Measurements from ENCODE around the gene TAF6L. TPM values are rescaled to one million over a fixed set of nuclear protein-coding genes. Genes with fewer than 3 reads are reported as not detected.

The TAF6L gene, protein sequence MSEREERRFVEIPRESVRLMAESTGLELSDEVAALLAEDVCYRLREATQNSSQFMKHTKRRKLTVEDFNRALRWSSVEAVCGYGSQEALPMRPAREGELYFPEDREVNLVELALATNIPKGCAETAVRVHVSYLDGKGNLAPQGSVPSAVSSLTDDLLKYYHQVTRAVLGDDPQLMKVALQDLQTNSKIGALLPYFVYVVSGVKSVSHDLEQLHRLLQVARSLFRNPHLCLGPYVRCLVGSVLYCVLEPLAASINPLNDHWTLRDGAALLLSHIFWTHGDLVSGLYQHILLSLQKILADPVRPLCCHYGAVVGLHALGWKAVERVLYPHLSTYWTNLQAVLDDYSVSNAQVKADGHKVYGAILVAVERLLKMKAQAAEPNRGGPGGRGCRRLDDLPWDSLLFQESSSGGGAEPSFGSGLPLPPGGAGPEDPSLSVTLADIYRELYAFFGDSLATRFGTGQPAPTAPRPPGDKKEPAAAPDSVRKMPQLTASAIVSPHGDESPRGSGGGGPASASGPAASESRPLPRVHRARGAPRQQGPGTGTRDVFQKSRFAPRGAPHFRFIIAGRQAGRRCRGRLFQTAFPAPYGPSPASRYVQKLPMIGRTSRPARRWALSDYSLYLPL
- total RNA-seq = 19.3 and 27.2 TPM in 2 replicates

DNA sequence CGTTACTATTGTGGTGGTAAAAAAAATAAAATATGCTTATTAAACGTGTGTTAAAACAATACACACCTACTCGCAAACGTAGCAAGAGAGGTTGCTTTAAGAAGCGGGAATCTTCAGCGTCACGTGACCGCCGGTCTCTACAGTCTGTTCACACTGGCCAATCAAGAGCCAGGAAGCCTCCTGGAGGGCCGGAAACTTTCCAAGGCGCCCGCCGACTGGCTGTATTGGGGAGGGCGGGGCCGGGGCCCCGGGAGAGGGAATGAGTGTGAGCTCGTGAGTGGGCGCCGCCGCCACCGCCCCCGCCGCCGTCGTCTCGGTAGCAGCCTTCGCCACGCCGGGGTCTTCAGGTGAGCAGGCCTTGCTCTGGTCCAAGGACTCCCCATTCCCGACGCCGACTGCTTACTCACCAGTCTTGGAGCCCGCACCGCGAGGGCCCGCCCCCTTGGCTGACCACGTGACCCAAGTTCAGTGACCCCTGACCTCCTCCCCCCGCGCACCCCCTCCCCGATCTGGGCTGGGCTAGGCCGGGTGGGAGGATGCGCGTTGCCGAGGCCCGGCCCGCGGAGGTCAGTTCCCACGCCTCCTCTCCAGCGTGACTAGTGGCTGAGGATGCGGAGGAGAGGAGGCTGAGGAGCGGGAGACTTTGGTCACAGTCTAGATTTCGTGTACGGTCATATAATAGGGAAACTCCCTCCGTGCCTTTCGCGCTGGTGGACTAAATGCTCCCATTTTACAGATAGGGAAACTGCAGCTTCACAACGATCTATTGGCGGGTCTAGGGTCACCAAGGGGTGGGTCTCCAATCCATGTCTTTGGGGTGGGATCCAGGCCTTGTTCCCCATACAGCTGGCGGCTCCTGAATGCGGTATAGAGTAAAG is at the start of gene TAF6L:
TSS of gene TAF6L (plus strand) at position 253 of the 878 bp plus-strand sequence. CDS start 4,388 bp downstream, outside the sequence.

DNA sequence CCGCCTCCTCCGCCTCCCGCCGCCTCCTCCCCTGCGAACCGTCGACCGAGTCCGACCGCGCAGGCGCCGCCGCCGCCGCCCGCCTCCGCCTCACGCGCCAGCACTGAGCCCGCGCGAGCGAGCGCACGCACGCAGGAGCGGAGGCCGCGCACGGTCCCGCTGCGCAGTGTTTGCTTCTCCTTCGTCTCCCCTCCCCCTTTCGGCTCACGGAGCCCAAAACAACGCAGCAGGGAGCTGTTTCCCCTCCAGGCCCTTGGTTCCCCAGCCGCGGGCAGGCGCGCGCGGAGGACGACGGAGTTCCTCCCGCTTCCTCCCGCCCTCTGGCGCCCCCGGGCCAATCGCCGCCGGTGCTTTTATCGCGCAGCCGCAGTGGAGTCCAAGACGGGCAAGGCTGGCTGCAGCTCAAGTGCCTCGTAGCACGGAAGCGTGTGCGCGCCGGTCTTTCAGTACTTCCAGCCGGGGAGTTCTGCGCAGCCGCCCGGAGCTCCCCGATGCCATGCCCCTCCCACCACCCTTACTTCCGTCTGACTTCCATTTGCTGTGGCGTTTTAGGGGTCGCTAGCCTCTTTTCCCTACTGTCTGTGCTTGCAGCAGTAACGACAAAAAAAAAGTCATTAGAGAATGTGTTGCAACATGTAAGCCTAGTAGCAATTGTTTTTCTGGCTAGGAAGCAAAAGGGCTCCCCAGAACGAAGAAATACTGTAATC is 43.9 kb upstream of the TAF6L start, which contains the start of gene HNRNPUL2:
TSS of gene HNRNPUL2 (minus strand) at position 293 of the 707 bp plus-strand sequence. CDS start 301 bp downstream, outside the sequence.

DNA sequence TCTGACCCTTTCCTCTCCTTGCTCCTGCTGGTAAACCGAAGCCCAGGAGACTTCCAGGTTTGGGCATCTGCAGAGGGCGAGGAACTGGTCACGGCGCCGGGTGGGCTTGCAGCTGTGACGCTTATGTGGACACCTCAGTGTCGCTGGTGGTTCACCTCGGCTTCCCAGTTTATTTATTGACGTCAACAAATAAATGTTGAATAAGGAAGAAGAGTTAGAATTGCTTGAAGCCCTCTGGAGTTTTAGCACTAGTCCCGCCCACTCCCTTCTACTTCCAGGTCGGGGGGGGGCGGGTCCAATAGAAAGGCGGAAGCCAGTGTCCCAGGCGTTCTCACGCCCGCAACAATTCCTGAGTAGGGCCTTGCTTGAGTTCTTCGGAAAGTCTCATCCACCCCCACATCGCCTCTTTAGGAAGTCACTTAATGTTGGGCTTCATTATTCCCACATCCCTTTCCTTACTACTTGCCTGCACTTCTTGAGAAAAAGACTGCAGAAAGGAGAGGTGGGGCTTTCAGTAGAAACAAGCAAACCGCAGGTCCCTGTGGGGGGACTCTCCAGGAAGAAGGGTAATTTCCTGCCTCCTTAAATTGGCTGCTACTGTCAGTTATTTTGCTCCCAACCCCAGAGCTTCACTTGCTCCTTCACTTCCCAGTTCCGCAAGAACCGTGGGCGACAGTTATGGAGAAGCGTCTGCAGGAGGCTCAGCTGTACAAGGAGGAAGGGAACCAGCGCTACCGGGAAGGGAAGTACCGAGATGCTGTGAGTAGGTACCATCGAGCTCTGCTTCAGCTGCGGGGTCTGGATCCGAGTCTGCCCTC is 42.8 kb upstream of the TAF6L start, which contains the start of gene TTC9C:
TSS of gene TTC9C (plus strand) at position 316 of the 818 bp plus-strand sequence. CDS start at position 679, 363 bp downstream.

DNA sequence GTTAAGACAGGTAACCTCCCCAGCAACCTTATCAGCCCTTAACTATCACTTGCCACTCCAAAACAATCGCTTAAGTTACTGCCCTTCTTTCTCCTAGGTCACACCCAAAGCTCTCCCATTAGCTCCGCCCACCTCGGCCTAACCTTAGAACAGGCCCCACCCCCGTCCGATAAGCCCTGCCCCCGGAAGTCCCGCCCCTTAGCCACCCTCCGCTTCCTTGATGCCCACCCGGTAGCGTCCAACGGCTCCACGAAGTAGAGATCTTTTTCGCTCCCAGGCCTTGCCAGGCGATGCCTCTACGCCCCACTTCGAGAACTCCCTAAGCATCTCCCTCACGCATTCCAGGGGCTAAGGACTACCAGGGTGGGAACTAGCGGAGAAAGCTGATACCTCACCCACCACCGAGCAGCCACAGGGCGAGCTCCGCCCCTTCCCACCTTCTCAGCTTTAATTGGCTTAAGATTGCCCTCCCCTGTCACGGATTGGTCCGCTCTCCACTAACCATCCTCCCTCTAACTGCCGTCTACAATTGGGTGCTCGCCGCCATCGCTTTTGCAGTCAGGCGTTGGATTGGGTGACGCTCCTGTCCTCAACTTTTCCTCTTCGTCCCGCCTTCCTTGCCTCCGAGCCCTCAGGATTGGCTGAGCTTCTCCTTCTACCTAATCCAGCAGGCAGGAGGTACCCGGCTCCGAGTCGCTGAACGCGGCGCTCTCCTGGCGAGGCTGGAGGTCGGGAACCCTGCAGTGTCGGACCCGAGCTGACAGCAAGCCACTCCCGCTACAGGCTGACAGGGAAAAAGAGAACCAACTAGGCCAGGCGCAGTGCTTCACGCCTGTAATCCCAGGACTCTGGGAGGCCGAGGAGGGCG is 17.2 kb upstream of the TAF6L start, which contains the start of gene ZBTB3:
TSS of gene ZBTB3 (minus strand) at position 425 of the 868 bp plus-strand sequence. CDS start 496 bp downstream, outside the sequence.

DNA sequence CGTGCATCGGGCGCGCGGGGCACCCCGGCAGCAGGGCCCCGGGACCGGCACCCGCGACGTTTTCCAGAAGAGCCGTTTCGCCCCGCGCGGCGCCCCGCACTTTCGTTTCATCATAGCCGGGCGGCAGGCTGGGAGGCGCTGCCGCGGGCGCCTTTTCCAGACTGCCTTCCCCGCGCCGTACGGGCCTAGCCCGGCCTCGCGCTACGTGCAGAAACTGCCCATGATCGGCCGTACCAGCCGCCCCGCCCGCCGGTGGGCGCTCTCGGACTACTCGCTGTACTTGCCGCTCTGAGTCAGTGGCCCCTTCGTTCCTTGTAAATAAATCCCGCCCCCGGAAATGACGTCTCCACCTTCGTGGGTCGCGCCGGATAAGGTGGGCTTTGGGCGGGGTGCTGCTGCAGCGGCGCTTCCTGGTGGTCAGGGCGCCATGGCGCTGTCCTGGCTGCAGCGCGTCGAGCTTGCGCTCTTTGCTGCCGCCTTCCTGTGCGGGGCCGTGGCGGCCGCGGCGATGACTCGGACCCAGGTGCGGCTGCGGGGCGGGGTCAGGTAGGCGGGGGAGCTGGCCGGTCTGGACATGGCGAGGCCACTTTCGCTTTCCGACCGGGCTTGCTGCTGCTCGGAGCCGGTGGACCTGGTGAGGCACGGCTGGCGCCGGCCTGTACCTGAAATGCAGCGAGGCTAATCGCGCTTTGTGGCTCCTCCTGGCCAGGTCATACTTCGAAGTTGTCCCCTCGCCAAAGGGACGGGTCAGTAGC is 16.0 kb downstream of the TAF6L start, which contains the start of gene TMEM179B:
TSS of gene TMEM179B (plus strand) at position 398 of the 755 bp plus-strand sequence. CDS start at position 428, 30 bp downstream.

DNA sequence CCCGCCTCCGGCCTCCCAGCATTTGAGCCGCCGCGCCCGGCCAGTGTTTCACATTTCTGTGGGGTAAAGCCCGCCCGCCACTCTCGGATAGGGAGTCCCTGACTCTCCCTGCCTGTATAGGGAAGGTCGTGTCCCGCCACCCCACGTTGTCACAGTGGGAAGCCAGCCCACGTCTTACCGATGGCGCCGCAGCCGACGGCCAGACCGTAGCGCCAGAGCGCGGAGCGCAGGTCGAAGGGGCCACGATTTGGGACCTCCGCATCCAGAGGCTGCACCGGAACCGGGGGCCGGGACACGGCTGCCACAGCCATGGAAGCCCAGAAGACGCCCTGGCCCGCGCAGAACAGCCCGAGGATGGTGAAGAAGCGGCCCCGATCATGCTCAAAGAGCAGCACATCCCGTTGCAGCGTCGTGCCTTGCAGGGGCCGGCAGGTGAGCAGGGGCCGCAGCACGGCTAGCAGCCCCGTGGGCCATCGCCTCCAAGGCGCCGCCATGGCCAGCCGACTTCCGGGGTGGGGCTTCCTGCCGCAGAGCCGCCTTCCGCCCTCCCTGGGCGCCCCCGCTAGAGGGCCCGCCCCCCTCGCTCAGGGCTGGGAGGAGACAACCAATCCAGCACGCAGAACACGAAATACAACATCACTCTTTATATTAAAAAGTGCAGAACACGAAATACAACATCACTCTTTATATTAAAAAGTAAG is 20.5 kb downstream of the TAF6L start, which contains the start of gene TMEM223:
TSS of gene TMEM223 (minus strand) at position 506 of the 701 bp plus-strand sequence. CDS start at position 494, 12 bp downstream.

DNA sequence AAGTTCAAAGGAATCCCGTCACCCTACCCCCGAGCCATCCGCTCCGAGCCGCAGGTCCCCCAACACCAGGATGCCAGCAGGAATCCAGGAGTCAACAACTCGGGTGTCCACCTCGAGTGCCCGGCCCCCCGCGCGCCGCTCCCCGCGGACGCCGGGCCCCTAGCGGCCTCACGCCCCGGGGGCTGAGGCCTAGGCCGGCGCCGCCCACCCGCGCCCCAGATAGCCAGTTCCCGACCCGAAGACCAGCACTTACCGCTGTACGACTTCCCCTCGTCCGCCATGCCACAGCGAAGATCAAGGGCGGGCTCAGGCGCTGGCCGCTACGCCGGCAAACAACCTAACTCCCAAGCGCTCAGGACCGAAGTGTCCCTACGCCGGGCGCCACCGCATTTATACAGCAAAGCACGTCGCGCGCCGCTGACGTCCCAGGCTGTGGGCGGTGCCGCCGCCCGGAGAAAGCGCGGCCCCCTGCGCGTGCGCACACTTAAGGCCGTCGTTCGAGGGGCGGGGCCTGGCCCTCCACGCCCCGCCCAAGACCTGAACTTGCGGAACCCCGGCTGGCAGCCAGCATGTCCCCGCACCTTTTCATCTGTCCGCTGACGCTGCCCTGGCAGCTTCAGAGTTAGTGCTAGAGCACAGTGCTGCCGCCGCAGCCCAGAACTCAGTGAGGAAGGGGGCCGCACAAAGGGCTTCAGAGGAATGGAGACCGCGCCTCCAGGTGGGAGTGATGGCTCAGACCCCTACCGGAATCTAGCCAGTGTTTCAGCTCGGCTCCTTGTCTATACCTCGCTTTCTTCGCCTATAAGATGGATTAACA is 34.1 kb downstream of the TAF6L start, which contains the start of gene NXF1:
TSS of gene NXF1 (minus strand) at position 365 of the 817 bp plus-strand sequence. CDS start at position 281, 84 bp downstream.

DNA sequence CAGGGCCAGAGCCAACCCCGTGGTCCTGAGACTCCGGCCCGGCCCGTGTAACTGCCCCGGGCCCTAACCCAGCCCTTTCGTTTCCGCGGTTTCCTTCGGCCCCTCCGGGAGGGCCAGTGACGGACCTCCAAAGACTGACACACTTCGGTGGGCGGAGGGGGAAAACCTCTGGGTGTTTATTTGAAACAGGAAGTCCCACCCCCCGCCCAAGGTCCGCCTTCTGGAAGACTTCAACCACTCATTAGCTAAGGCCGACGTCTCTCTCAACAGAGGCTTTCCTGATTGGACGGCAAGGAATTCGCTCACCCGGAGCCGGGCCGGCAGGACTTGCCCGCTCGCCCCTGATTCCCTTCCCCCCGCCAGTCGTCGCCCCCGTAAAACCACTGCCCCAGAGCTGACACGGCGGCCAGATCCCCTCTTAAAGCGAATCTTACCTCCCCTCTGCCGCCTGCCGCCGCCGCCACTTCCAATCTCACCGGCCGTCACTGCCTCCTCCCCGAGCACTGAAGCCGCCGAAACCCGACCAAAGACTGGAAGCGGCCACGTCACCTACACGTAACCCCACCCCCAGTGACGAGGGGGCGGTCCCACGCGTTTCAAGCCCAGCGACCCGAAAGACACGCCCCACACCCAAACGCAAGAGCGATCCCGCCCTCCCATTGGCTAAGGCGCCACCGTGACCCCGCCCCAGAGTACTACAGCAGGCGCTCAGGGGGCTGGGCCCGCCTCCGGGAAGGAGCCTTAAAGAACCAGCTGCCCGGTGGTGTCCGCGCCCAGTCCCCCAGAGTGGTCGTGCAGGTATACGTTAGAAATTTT is 60.5 kb downstream of the TAF6L start, which contains the start of gene STX5:
TSS of gene STX5 (minus strand) at position 532 of the 816 bp plus-strand sequence. CDS start 808 bp downstream, outside the sequence.

DNA sequence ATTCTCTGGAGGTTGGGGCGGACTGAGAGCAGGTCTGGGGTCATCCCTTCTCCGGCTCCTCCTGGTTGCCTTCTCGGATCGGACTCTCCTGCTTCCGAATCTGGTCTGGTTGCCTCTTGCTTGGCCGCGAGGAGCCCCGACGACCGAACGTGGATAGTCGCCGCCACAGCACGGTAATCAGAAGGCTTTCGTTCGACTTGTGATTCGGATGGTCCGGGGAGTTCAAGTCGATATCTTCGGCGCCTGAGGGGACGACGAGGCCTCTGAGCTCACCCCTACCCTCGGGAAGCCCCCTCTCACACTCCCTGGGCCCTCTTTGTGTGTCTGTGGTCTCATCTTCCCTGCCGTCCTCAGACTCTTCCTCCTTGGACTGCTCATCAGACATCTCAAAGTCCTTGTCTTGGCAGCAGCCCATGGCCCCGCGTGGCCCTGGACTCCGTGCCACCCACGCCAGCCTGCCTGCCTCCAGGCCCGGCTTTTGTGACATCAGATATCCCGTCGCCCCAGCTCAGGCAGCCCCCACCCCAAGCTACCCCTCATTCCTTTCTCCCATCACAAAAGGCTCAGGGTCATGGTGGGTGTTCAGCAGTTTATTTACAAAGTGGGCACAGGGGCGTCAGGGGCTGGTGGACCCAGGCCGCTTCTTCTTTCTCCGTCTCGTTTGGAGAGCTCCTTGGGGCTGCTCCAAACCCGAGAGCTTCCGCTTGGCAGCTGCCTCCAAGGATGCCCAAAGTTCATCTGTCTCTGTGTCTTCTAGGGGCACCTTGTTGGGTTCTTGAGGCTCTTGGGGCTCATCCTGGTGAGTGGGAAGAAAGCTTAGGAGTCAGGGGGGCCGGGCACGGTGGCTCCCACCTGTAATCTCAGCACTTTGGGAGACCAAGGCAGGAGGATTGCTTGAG is 61.4 kb downstream of the TAF6L start, which contains the start of gene TEX54:
TSS of gene TEX54 (minus strand) at position 506 of the 899 bp plus-strand sequence.

Other genes starting within 250 kb of the TAF6L start
- gene AHNAK, start 224.6 kb upstream of the TAF6L start, total RNA-seq = 498 and 644 TPM in 2 replicates
- 1,318 and 1,351 TPM in 2 replicates for gene EEF1G, start 197.5 kb upstream of the TAF6L start, total RNA-seq
- gene TUT1, start 179.9 kb upstream of the TAF6L start, total RNA-seq = 8.7 and 9.2 TPM in 2 replicates
- 70.8 and 86.8 TPM in 2 replicates for gene MTA2, start 169.5 kb upstream of the TAF6L start, total RNA-seq
- 23.8 and 38.6 TPM in 2 replicates for gene EML3, start 158.6 kb upstream of the TAF6L start, total RNA-seq
- gene ROM1, start 158.1 kb upstream of the TAF6L start, total RNA-seq = 3.1 and 5.8 TPM in 2 replicates
- gene B3GAT3, start 149.4 kb upstream of the TAF6L start, total RNA-seq = 48.9 and 82.7 TPM in 2 replicates
- gene GANAB, start 124.8 kb upstream of the TAF6L start, total RNA-seq = 612 and 660 TPM in 2 replicates
- 24.5 and 26.9 TPM in 2 replicates for gene INTS5, start 118.1 kb upstream of the TAF6L start, total RNA-seq
- 13.4 and 18.3 TPM in 2 replicates for gene C11orf98, start 106.2 kb upstream of the TAF6L start, total RNA-seq
- 4.2 and 4.5 TPM in 2 replicates for gene CSKMT, start 106.1 kb upstream of the TAF6L start, total RNA-seq
- gene UQCC3, start 99.7 kb upstream of the TAF6L start, total RNA-seq = 6.6 and 7.5 TPM in 2 replicates
- gene LBHD1, start 99.1 kb upstream of the TAF6L start, total RNA-seq = 3.0 and 3.9 TPM in 2 replicates
- 80.9 and 85.2 TPM in 2 replicates for gene UBXN1, start 92.3 kb upstream of the TAF6L start, total RNA-seq
- gene LRRN4CL, start 81.9 kb upstream of the TAF6L start, total RNA-seq = 3.3 and 4.9 TPM in 2 replicates
- 54.8 and 59.1 TPM in 2 replicates for gene BSCL2, start 64.0 kb upstream of the TAF6L start, total RNA-seq
- gene GNG3, start 63.7 kb upstream of the TAF6L start, total RNA-seq = 0.13 TPM in 1 of 2 replicates, not detected in the other
- 13.3 and 15.4 TPM in 2 replicates for gene HNRNPUL2, start 43.9 kb upstream of the TAF6L start, total RNA-seq
- gene TTC9C, start 42.9 kb upstream of the TAF6L start, total RNA-seq = 27.5 and 28.9 TPM in 2 replicates
- 10.3 and 11.7 TPM in 2 replicates for gene ZBTB3, start 17.2 kb upstream of the TAF6L start, total RNA-seq
- 51.6 and 51.7 TPM in 2 replicates for gene POLR2G, start 9.8 kb upstream of the TAF6L start, total RNA-seq
- gene TMEM179B, start 16.0 kb downstream of the TAF6L start, total RNA-seq = 48.9 and 50.0 TPM in 2 replicates
- 13.3 and 16.2 TPM in 2 replicates for gene TMEM223, start 20.6 kb downstream of the TAF6L start, total RNA-seq
- gene NXF1, start 34.0 kb downstream of the TAF6L start, total RNA-seq = 26.1 and 39.4 TPM in 2 replicates
- gene STX5, start 60.7 kb downstream of the TAF6L start, total RNA-seq = 35.5 and 44.3 TPM in 2 replicates
- gene TEX54, start 61.4 kb downstream of the TAF6L start, total RNA-seq = not detected in 2 replicates
- 25.4 and 46.1 TPM in 2 replicates for gene WDR74, start 68.2 kb downstream of the TAF6L start, total RNA-seq
- 104 and 190 TPM in 2 replicates for gene SLC3A2, start 109.5 kb downstream of the TAF6L start, total RNA-seq
- gene CHRM1, start 150.0 kb downstream of the TAF6L start, total RNA-seq = not detected in 2 replicates
- not detected in 2 replicates for gene SLC22A6, start 213.6 kb downstream of the TAF6L start, total RNA-seq
- gene SLC22A8, start 244.4 kb downstream of the TAF6L start, total RNA-seq = not detected in 2 replicates